Measurements from ENCODE around the gene NLRX1.

NLRX1 gene

GRCh38 chr11:119154178-119154577 is 14.3 kb upstream of the NLRX1 start:
- Histone ChIP-seq H3K27me3 (replicated peaks; ENCODE audit: insufficient read depth, low read length) (peaks cover 60% of the 10 kb centered on the region), H3K79me2 (ENCODE audit: low read length) (no peaks in the 10 kb centered on the region), H3K36me3 (replicated peaks; ENCODE audit: insufficient read depth, low read length) (no peaks in the 10 kb centered on the region), H3K4me3 (ENCODE audit: low read length) (no peak overlapping the region), H3K9me2 (replicated peaks; ENCODE audit: insufficient read depth, low read length) (no peaks in the 10 kb centered on the region), H3K27ac (ENCODE audit: low read length) (no peak overlapping the region), H3K4me2 (ENCODE audit: low read depth, low read length) (no peak overlapping the region), H2AFZ (ENCODE audit: low read length) (no peak overlapping the region), H3K9me3 (replicated peaks; ENCODE audit: insufficient read depth, low read length) (no peaks in the 10 kb centered on the region), H4K20me1 (ENCODE audit: insufficient read depth, low read length) (no peaks in the 10 kb centered on the region), H3F3A (ENCODE audit: insufficient read depth, low read length) (no peaks in the 10 kb centered on the region), H3K4me1 (ENCODE audit: low read length) (no peaks in the 10 kb centered on the region), H3K9ac (ENCODE audit: low read length) (no peak overlapping the region)
- no peak for DNase-seq
- TF ChIP-seq EZH2phosphoT487 (IDR thresholded peaks at IDR 0.05; ENCODE audit: low read length) (no peak), EZH2 (optimal IDR thresholded peaks at IDR 0.05; ENCODE audit: low read depth, low read length) (no peak)
- TF ChIP-seq, protein P1, sequence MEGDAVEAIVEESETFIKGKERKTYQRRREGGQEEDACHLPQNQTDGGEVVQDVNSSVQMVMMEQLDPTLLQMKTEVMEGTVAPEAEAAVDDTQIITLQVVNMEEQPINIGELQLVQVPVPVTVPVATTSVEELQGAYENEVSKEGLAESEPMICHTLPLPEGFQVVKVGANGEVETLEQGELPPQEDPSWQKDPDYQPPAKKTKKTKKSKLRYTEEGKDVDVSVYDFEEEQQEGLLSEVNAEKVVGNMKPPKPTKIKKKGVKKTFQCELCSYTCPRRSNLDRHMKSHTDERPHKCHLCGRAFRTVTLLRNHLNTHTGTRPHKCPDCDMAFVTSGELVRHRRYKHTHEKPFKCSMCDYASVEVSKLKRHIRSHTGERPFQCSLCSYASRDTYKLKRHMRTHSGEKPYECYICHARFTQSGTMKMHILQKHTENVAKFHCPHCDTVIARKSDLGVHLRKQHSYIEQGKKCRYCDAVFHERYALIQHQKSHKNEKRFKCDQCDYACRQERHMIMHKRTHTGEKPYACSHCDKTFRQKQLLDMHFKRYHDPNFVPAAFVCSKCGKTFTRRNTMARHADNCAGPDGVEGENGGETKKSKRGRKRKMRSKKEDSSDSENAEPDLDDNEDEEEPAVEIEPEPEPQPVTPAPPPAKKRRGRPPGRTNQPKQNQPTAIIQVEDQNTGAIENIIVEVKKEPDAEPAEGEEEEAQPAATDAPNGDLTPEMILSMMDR (IDR thresholded peaks at IDR 0.05; ENCODE audit: low read length), result no peak

DNA sequence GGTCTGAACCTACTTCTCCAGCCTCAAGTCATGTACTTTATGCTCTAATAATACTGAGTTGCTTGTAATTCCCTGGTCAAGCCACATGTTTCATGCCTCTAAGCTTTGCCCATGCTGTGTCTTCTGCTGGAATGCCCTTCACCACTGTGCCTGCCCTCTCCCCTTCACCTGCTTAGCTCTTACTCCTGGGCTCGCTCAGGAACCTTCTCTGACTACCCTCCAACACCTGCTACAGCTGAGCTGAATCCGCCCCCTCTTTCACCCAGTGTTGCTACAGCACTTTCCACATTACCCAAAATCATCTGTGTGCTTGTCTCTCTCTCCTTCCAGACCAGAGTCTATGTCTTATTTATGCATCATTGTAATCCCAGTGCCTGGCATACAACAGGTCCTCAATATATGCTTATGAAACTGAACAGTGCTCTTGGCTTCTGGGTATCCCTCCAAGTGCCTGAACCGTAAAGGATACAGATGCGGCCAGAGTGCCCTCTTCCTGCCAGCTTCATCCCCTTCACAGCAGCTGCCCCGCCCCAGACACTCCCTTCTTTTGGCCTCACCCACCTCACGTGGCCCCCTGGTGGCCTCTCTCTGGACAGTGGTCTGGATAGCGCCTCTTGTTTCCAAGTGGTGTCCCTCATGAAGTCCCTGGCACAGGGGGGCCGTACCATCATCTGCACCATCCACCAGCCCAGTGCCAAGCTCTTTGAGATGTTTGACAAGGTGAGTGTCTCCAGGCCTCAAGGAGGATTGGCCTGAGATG is 12.6 kb upstream of the NLRX1 start:
- Histone ChIP-seq H4K20me1 (ENCODE audit: insufficient read depth, low read length) (no peaks in the 10 kb centered on the region), H3K27me3 (replicated peaks; ENCODE audit: insufficient read depth, low read length) (peaks cover 47% of the 10 kb centered on the region), H3K9ac (ENCODE audit: low read length) (no peak overlapping the region), H3K36me3 (replicated peaks; ENCODE audit: insufficient read depth, low read length) (no peaks in the 10 kb centered on the region), H3F3A (ENCODE audit: insufficient read depth, low read length) (no peaks in the 10 kb centered on the region), H3K9me3 (replicated peaks; ENCODE audit: insufficient read depth, low read length) (no peaks in the 10 kb centered on the region), H2AFZ (ENCODE audit: low read length) (no peak overlapping the region), H3K4me2 (ENCODE audit: low read depth, low read length) (no peak overlapping the region), H3K27ac (ENCODE audit: low read length) (no peak overlapping the region), H3K79me2 (ENCODE audit: low read length) (no peaks in the 10 kb centered on the region), H3K9me2 (replicated peaks; ENCODE audit: insufficient read depth, low read length) (no peaks in the 10 kb centered on the region), H3K4me1 (ENCODE audit: low read length) (no peaks in the 10 kb centered on the region), H3K4me3 (ENCODE audit: low read length) (no peak overlapping the region)
- TF ChIP-seq, protein P1 (IDR thresholded peaks at IDR 0.05; ENCODE audit: low read length), result peak; percentile 33
- no peak for TF ChIP-seq EZH2phosphoT487 (IDR thresholded peaks at IDR 0.05; ENCODE audit: low read length)
- peak; percentile 18 for DNase-seq

DNA sequence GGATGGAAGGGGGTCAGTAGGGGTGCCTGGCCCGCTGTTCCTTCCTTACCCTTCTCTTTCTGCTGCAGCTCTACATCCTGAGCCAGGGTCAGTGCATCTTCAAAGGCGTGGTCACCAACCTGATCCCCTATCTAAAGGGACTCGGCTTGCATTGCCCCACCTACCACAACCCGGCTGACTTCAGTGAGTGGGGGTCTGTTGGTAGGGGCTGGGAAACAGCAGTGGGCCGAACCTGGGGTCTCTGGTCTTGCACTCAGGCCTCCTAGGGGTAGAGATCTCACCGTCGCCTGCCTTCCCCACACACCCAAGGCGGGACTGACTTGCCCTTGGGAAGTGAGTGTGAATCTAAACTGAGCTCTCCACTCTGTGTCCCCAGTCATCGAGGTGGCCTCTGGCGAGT is 12.0 kb upstream of the NLRX1 start:
- Histone ChIP-seq H3K27me3 (replicated peaks; ENCODE audit: insufficient read depth, low read length) (peaks cover 46% of the 10 kb centered on the region), H3K9me2 (replicated peaks; ENCODE audit: insufficient read depth, low read length) (no peaks in the 10 kb centered on the region), H3K27ac (ENCODE audit: low read length) (no peak overlapping the region), H3K4me1 (ENCODE audit: low read length) (no peaks in the 10 kb centered on the region), H3K9me3 (replicated peaks; ENCODE audit: insufficient read depth, low read length) (no peaks in the 10 kb centered on the region), H2AFZ (ENCODE audit: low read length) (no peak overlapping the region), H4K20me1 (ENCODE audit: insufficient read depth, low read length) (no peaks in the 10 kb centered on the region), H3K4me3 (ENCODE audit: low read length) (no peak overlapping the region), H3K9ac (ENCODE audit: low read length) (no peak overlapping the region), H3F3A (ENCODE audit: insufficient read depth, low read length) (no peaks in the 10 kb centered on the region), H3K79me2 (ENCODE audit: low read length) (no peaks in the 10 kb centered on the region), H3K36me3 (replicated peaks; ENCODE audit: insufficient read depth, low read length) (no peaks in the 10 kb centered on the region), H3K4me2 (ENCODE audit: low read depth, low read length) (no peak overlapping the region)
- DNase-seq, result no peak
- TF ChIP-seq, protein P1 (IDR thresholded peaks at IDR 0.05; ENCODE audit: low read length), result no peak; the same call in none of the 2 replicates
- TF ChIP-seq EZH2phosphoT487 (IDR thresholded peaks at IDR 0.05; ENCODE audit: low read length) (no peak), EZH2 (optimal IDR thresholded peaks at IDR 0.05; ENCODE audit: low read depth, low read length) (no peak)

Data from MM.1S (cell line).